GM19455 (cell line): ENCODE data around the gene LAMP5.

Experiments used
- ATAC-seq: cut with Tn5 transposase; IDR thresholded peaks from one replicate; pipeline ENCODE4 v1.9.1; 2021; ENCODE audit not compliant: unreplicated experiment

The LAMP5 gene

GRCh38 chr20:9532069-9532838, 17.9 kb downstream of the LAMP5 start:
- ATAC-seq, result no peak

- no peak for ATAC-seq
Observed at GRCh38 chr20:9534025-9534424, 19.6 kb downstream of the LAMP5 start.

- ATAC-seq, result no peak
Observed at GRCh38 chr20:9535449-9535848, 21.1 kb downstream of the LAMP5 start.

GRCh38 chr20:9543214-9543613, 28.8 kb downstream of the LAMP5 start:
- no peak for ATAC-seq

- ATAC-seq, result no peak
Observed at GRCh38 chr20:9550283-9550682, 35.9 kb downstream of the LAMP5 start.

- ATAC-seq, result no peak
Observed at GRCh38 chr20:9550871-9551270, 36.5 kb downstream of the LAMP5 start.

- no peak for ATAC-seq
Observed at GRCh38 chr20:9551808-9552550, 37.6 kb downstream of the LAMP5 start.

- ATAC-seq, result no peak
Observed at GRCh38 chr20:9555781-9556180, 41.4 kb downstream of the LAMP5 start.

- ATAC-seq, result no peak
Observed at GRCh38 chr20:9557411-9557810, 43.0 kb downstream of the LAMP5 start.

- no peak for ATAC-seq
Observed at GRCh38 chr20:9565910-9566550, 51.6 kb downstream of the LAMP5 start.

GRCh38 chr20:9566977-9567376, 52.6 kb downstream of the LAMP5 start:
- ATAC-seq, result no peak

GRCh38 chr20:9570612-9571011, 56.2 kb downstream of the LAMP5 start:
- no peak for ATAC-seq

GRCh38 chr20:9571783-9572182, 57.4 kb downstream of the LAMP5 start:
- no peak for ATAC-seq

GRCh38 chr20:9572670-9573069, 58.3 kb downstream of the LAMP5 start:
- ATAC-seq, result no peak

GRCh38 chr20:9573335-9574151, 59.2 kb downstream of the LAMP5 start:
- no peak for ATAC-seq

GRCh38 chr20:9574181-9574580, 59.8 kb downstream of the LAMP5 start:
- no peak for ATAC-seq

- ATAC-seq, result no peak
Observed at GRCh38 chr20:9574776-9575175, 60.4 kb downstream of the LAMP5 start.

GRCh38 chr20:9575836-9576235, 61.4 kb downstream of the LAMP5 start:
- ATAC-seq, result no peak

- no peak for ATAC-seq
Observed at GRCh38 chr20:9576695-9577094, 62.3 kb downstream of the LAMP5 start.

- ATAC-seq, result no peak
Observed at GRCh38 chr20:9577397-9577796, 63.0 kb downstream of the LAMP5 start.

- ATAC-seq, result no peak
Observed at GRCh38 chr20:9578594-9578993, 64.2 kb downstream of the LAMP5 start.
